GM10248 (cell line): ENCODE results near the gene GBF1.
A peak's percentile ranks its signal among the peaks of the same experiment; 100 is the strongest.

Experiments used
- CTCF ChIA-PET: fragments of 300-600 bp; sonication (Branson Sonifier 250); formaldehyde crosslinking; extraction: SDS; loops from one replicate; lab custom pipeline; 2021; ENCODE audit warnings: antibody characterized with exemption; lab: Yijun Ruan, JAX
- POLR2A ChIA-PET: fragments of 350-650 bp; sonication (Branson Sonifier 250); formaldehyde crosslinking; extraction: SDS; loops from one replicate; lab custom pipeline; 2020; ENCODE audit warnings: antibody characterized with exemption; lab: Yijun Ruan, JAX
- DNase-seq: peaks from one replicate; pipeline ENCODE4 v3.0.0; 2012; ENCODE audit errors: extremely low spot score
- CTCF ChIP-seq: IDR thresholded peaks from 2 replicates; pipeline ENCODE4 v1.5.1; 2012; ENCODE audit warnings: mild to moderate bottlenecking, low read depth; ENCODE audit errors: extremely low read depth, missing control alignments, control extremely low read depth

Gene GBF1

DNA sequence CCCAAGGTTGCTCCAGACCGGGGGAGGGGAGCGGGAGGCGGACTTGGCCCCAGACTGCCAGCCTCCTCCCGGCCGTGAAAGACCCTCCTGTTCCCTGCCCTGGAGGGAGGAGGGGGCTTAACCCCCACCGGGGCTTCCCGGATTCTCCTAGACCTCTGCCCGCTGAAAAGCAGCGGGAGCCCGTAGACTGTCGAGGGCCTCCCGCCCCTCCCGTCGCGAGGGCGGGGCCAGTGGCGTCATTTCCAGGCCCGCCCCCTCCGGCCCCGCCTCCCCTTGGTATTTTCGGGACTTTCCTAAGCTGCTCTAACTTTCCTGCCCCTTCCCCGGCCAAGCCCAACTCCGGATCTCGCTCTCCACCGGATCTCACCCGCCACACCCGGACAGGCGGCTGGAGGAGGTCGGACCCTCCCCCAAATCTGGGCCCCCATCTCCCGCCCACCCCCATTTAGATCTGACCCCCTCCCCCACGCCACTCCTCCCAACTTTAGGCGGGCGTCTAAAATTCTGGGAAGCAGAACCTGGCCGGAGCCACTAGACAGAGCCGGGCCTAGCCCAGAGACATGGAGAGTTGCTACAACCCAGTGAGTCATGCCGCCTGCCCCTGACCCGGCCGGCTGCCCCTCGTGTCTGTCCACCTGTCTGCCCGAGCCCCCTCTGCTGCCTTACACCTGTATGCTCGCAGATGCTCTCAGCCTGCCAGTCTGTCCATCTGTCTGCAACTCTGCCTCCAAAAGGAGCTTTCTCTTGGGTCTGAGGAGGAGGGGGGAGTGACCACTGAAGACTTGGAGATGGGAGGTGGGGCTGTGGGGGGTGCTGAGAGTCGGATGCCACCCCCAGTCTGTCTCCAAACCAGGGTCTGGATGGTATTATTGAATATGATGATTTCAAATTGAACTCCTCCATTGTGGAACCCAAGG is 150.3 kb downstream of the GBF1 start, which contains the start of gene NFKB2:
Gene NFKB2 (plus strand): TSS at position 306 of the 917 bp plus-strand sequence. CDS start 255 bp downstream, at position 561.
- no peak for TF ChIP-seq CTCF
- peak; percentile 93 for DNase-seq
- ChIA-PET POLR2A (interaction anchor here (0.6 to 2.2 kb wide), 5 partner anchors 26 to 218 kb away, joined by 3 to 6 read pairs (median 4); partner anchors contain the start of gene GBF1), CTCF (interaction anchor here (1.0 to 9.6 kb wide), 12 partner anchors 10 to 164 kb away, joined by 3 to 213 read pairs (median 12); partner anchors contain the start of genes C10orf95, CUEDC2, ELOVL3 and FBXL15)

DNA sequence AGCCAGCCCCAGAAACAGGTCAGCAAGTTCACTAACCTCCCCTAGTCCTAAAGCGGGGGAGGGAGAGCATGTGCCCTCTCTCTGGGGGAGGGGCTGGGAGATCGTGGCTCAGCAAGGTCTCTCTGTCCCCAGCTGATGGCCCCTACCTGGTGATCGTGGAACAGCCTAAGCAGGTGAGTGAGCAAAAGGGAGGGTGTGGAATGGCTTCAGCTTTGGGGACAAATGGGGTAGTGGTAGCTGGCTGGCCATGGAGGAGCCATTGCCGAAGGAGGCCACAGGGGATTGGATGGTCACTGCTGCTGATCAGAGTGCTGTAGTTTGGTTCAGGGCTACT is 151.0 kb downstream of the GBF1 start:
- ChIA-PET POLR2A (no interaction called here), CTCF (interaction anchor here (1.0 to 9.6 kb wide), 6 partner anchors 9 to 227 kb away, joined by 3 to 213 read pairs (median 24); partner anchors contain the start of genes ELOVL3 and FBXL15)
- no peak for TF ChIP-seq CTCF
- no peak for DNase-seq

DNA sequence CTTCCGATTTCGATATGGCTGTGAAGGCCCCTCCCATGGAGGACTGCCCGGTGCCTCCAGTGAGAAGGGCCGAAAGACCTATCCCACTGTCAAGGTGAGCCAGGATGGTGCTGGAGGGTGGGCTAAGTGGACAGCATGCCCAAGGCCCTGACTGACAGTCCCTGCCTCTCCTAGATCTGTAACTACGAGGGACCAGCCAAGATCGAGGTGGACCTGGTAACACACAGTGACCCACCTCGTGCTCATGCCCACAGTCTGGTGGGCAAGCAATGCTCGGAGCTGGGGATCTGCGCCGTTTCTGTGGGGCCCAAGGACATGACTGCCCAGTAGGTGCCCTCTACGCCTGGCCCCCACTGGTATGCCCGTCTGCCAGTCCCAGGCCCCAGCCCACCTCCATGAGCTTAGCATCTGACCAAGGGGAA is 151.4 kb downstream of the GBF1 start:
- no peak for TF ChIP-seq CTCF
- ChIA-PET POLR2A (no interaction called here), CTCF (interaction anchor here (1.0 to 9.6 kb wide), 6 partner anchors 12 to 227 kb away, joined by 3 to 213 read pairs (median 6); partner anchors contain the start of genes ELOVL3 and FBXL15)

GRCh38 chr10:102397222-102398171 is 152.2 kb downstream of the GBF1 start:
- DNase-seq: no peak
- TF ChIP-seq CTCF: no peak
- CTCF ChIA-PET: interaction anchor here (1.3 to 9.6 kb wide), 9 partner anchors 12 to 228 kb away, joined by 3 to 213 read pairs (median 10); partner anchors contain the start of genes ELOVL3 and FBXL15
- POLR2A ChIA-PET: interaction anchor here (0.8 kb wide), 1 partner anchor 13 kb away, joined by 3 read pairs; no protein-coding TSS in a partner anchor

More for the DNA sequence above, 151.4 kb downstream of the GBF1 start:
- DNase-seq: no peak

DNA sequence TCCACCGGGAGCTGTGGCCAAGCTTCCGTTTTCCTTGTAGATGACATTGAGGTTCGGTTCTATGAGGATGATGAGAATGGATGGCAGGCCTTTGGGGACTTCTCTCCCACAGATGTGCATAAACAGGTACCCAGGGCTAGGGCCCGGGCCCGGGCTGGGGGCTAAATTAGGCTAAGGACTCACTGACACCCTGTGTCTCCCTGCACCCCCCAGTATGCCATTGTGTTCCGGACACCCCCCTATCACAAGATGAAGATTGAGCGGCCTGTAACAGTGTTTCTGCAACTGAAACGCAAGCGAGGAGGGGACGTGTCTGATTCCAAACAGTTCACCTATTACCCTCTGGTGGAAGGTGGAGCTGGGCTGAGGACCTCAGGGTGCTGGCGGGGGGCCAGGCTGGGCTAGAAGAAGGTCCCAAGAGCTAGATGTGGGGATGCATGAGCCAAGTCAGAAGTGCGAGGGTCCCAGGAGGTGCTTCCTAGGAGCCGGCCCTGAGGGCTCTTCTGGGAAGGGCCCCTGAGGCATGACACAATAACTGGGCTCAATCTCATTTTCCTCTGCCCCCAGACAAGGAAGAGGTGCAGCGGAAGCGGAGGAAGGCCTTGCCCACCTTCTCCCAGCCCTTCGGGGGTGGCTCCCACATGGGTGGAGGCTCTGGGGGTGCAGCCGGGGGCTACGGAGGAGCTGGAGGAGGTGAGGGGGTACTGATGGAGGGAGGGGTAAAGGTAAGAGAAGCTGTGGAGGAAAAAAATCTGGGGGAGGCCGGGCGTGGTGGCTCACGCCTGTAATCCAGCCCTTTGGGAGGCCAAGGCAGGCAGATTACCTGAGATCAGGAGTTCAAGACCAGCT is 153.1 kb downstream of the GBF1 start:
- ChIA-PET CTCF (interaction anchor here (0.8 to 9.6 kb wide), 30 partner anchors 9 to 239 kb away, joined by 3 to 213 read pairs (median 6); partner anchors contain the start of genes CUEDC2, ELOVL3, FBXL15 and GBF1), POLR2A (interaction anchor here (0.6 to 0.8 kb wide), 2 partner anchors 13 to 14 kb away, joined by 3 to 4 read pairs; no protein-coding TSS in a partner anchor)
- no peak for TF ChIP-seq CTCF
- DNase-seq: no peak
